Liver (tissue), 9 donors: Measurements from ENCODE around the gene FNIP1. TPM values are rescaled to one million over a fixed set of nuclear protein-coding genes. Genes with fewer than 3 reads are reported as not detected.
"Not testable (repeated sequence)": the region's sequence is repeated elsewhere in the genome, so short reads cannot be mapped to it uniquely, and the experiment has no call there.

Source experiments
- DNase-seq: peaks from one replicate; pipeline ENCODE4 v3.0.0-alpha.2; 2017; ENCODE audit warnings: low spot score
- H3K27ac ChIP-seq, 2 donors: one replicate each; pipeline ENCODE4 v1.7.0; 2013; ENCODE audit warnings: inconsistent platforms in 2 of 2, low read length in 2 of 2, control low read depth in 1 of 2, low read depth in 1 of 2, mild to moderate bottlenecking in 1 of 2
- H3K27me3 ChIP-seq, 4 donors: one replicate each; pipeline versions ENCODE4 v1.6.1 to v1.7.0; 2013; ENCODE audit warnings: low read length in 3 of 4, inconsistent platforms in 1 of 4, mild to moderate bottlenecking in 1 of 4, moderate library complexity in 1 of 4; ENCODE audit not compliant: control insufficient read depth in 4 of 4, insufficient read depth in 4 of 4
- H3K36me3 ChIP-seq, 4 donors: one replicate each; pipeline versions ENCODE4 v1.6.1 to v1.7.0; 2013; ENCODE audit warnings: low read length in 3 of 4, mild to moderate bottlenecking in 3 of 4, low read depth in 1 of 4, moderate library complexity in 1 of 4; ENCODE audit not compliant: control insufficient read depth in 4 of 4, insufficient read depth in 3 of 4
- H3K4me1 ChIP-seq, 4 donors: one replicate each; pipeline versions ENCODE4 v1.6.1 to v1.7.0; 2013; ENCODE audit warnings: low read length in 3 of 4, mild to moderate bottlenecking in 3 of 4, moderate library complexity in 1 of 4; ENCODE audit not compliant: control insufficient read depth in 4 of 4, insufficient read depth in 4 of 4
- H3K4me3 ChIP-seq, 3 donors: one replicate each; pipeline versions ENCODE4 v1.6.1 to v1.7.0; 2013; ENCODE audit warnings: low read length in 3 of 3, control low read depth in 1 of 3, low read depth in 1 of 3, mild to moderate bottlenecking in 1 of 3
- H3K9ac ChIP-seq, 2 donors: one replicate each; pipeline ENCODE4 v1.7.0; 2013; ENCODE audit warnings: low read length in 2 of 2, mild to moderate bottlenecking in 2 of 2, moderate library complexity in 2 of 2, control low read depth in 1 of 2, low read depth in 1 of 2
- H3K9me3 ChIP-seq, 4 donors: one replicate each; pipeline versions ENCODE4 v1.6.1 to v1.7.0; 2013; ENCODE audit warnings: low read length in 3 of 4; ENCODE audit not compliant: control insufficient read depth in 4 of 4
- EGR1 ChIP-seq, 2 donors: IDR thresholded peaks; 2 replicates each; pipeline ENCODE4 v1.6.1; 2016 to 2018; ENCODE audit warnings: antibody characterized with exemption in 2 of 2, low read depth in 2 of 2
- FOXA2 ChIP-seq: IDR thresholded peaks from 2 replicates; pipeline ENCODE4 v1.6.1; 2016; ENCODE audit warnings: antibody characterized with exemption
- GABPA ChIP-seq, 2 donors: IDR thresholded peaks in 1 of 2; conservative IDR thresholded peaks in 1 of 2; 2 replicates each; pipeline ENCODE4 v1.6.1; 2016; ENCODE audit warnings: antibody characterized with exemption in 2 of 2, mild to moderate bottlenecking in 1 of 2, moderate library complexity in 1 of 2
- HNF4G ChIP-seq: IDR thresholded peaks from 2 replicates; pipeline ENCODE4 v1.6.1; 2016; ENCODE audit warnings: antibody characterized with exemption
- JUND ChIP-seq, 2 donors: IDR thresholded peaks; 2 replicates each; pipeline ENCODE4 v1.6.1; 2016; ENCODE audit warnings: antibody characterized with exemption in 2 of 2
- NR2F2 ChIP-seq: IDR thresholded peaks from 2 replicates; pipeline ENCODE4 v1.6.1; 2016; ENCODE audit warnings: antibody characterized with exemption
- RXRA ChIP-seq, 2 donors: IDR thresholded peaks; 2 replicates each; pipeline ENCODE4 v1.6.1; 2017 to 2018; ENCODE audit warnings: antibody characterized with exemption in 2 of 2, mild to moderate bottlenecking in 1 of 2
- SP1 ChIP-seq: IDR thresholded peaks from 2 replicates; pipeline ENCODE4 v1.6.1; 2018; ENCODE audit warnings: antibody characterized with exemption, mild to moderate bottlenecking
- TAF1 ChIP-seq: conservative IDR thresholded peaks from 2 replicates; pipeline ENCODE4 v1.6.1; 2016; ENCODE audit warnings: antibody characterized with exemption, mild to moderate bottlenecking
- WGBS: extraction: QIAGEN DNeasy Blood & Tissue Kit; methylation state at CpG from one replicate; pipeline ENCODE4 v1.1.7; 2013; 5-methylcytosine and 5-hydroxymethylcytosine counted together
- polyA plus RNA-seq, 2 donors: library from polyadenylated mRNA; stranded (reverse) in 1 of 2; unstranded in 1 of 2; fragments of 200-250 nt in 1 of 2; fragments of >200 nt in 1 of 2; fragmentation: Nextera tagmentation in 1 of 2; extraction: Ambion mirVana in 1 of 2; gene quantifications; one replicate each; pipeline versions ENCODE4 v1.2.1 to v1.2.3, GENCODE V29; 2013 to 2015
- total RNA-seq, 2 donors: library from RNA; depleted of rRNA; stranded (reverse); fragments of >200 nt; gene quantifications; one replicate each; pipeline ENCODE4 v1.2.3, GENCODE V29; 2014
- TF ChIP-seq, protein P1 (sequence below): IDR thresholded peaks from 2 replicates; pipeline ENCODE4 v1.6.1; 2016; ENCODE audit warnings: antibody characterized with exemption
- TF ChIP-seq, protein P2 (sequence below): IDR thresholded peaks from 2 replicates; pipeline ENCODE4 v1.6.1; 2016; ENCODE audit warnings: antibody characterized with exemption
- TF ChIP-seq, protein P3 (sequence below): IDR thresholded peaks from 2 replicates; pipeline ENCODE4 v1.6.1; 2016; ENCODE audit warnings: antibody characterized with exemption
- TF ChIP-seq, protein P4 (sequence below): IDR thresholded peaks from 2 replicates; pipeline ENCODE4 v1.6.1; 2016; ENCODE audit warnings: antibody characterized with exemption, mild to moderate bottlenecking
- donor health status: healthy.
- donor health status: healthy.
- donor health status: healthy.
- donor health status: healthy.
- donor health status: healthy.

The FNIP1 gene
- total and polyA plus RNA-seq, 4 donors, result 3.7 to 34.0 (median 13.8) TPM

DNA sequence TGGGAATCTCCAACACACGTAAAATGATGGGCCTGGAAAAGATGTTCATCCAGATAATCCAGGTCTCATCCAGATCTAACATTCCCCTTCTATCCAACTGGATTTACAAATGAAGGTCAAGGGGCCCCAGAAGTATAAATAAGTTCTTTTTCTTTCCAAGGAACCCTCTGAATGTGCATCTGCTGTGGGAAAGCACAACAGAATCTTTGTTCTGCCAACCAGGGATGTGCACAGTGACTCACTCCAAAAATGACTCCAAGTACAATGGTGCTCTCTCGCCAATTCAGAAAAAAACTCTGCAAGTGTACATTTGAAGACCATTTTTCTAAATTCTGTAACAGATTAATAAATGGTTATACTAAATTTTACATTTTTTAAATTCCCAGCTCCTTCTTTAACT, 174.2 kb downstream of the FNIP1 start (continued):
- TF ChIP-seq, protein P1, sequence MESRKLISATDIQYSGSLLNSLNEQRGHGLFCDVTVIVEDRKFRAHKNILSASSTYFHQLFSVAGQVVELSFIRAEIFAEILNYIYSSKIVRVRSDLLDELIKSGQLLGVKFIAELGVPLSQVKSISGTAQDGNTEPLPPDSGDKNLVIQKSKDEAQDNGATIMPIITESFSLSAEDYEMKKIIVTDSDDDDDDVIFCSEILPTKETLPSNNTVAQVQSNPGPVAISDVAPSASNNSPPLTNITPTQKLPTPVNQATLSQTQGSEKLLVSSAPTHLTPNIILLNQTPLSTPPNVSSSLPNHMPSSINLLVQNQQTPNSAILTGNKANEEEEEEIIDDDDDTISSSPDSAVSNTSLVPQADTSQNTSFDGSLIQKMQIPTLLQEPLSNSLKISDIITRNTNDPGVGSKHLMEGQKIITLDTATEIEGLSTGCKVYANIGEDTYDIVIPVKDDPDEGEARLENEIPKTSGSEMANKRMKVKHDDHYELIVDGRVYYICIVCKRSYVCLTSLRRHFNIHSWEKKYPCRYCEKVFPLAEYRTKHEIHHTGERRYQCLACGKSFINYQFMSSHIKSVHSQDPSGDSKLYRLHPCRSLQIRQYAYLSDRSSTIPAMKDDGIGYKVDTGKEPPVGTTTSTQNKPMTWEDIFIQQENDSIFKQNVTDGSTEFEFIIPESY, result no peak
- no peak for TF ChIP-seq NR2F2
- TF ChIP-seq, protein P2, sequence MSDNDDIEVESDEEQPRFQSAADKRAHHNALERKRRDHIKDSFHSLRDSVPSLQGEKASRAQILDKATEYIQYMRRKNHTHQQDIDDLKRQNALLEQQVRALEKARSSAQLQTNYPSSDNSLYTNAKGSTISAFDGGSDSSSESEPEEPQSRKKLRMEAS, result no peak
- TF ChIP-seq JUND (IDR thresholded peaks at IDR 0.05), result no peak

DNA sequence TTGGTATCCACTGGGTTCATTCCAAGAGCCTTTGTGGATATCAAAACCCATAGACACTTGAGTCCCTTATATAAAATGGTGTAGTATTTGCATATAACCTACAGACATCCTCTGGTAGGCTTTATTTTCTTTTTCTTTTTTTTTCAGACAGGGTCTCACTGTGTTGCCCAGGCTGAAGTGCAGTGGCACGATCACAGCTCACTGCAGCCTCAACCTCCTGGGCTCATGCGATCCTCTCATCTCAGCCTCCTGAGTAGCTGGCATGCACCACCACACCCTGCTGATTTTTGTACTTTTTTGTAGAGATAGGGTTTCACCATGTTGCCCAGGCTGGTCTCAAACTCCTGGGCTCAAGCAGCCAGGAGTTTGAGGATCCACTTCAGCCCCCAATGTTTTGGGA, 175.7 kb downstream of the FNIP1 start:
- not testable (repeated sequence) for H3K4me3 ChIP-seq, DNase-seq, H3K9me3 ChIP-seq, H3K27me3 ChIP-seq, H3K9ac ChIP-seq, H3K27ac ChIP-seq, H3K36me3 ChIP-seq
- WGBS, result 99% methylated on average over 2 of the region's 2 CpGs
- H3K4me1 ChIP-seq, result peaks cover 0 to 13% (median 2%) of the 10 kb centered on the region in 4 donors

DNA sequence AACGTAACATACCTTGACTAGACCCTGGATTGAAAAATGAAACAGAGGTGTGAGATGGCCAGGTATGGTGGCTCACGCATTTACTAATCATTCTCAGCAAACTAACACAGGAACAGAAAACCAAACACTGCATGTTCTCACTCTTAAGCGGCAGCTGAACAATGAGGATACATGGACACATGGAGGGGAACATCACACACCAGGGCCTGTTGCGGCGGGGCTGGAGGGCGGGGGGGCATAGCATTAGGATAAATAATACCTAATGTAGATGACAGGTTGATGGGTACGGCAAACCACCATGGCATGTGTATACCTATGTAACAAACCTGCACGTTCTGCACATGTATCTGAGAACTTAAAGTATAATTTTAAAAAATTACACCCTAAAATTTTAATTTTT, 177.7 kb downstream of the FNIP1 start:
- Histone ChIP-seq H3K27ac (no peak overlapping the region), H3K4me3 (no peak overlapping the region), H3K36me3 (peaks cover 0 to 2% (median 0%) of the 10 kb centered on the region in 4 donors), H3K4me1 (peaks cover 0 to 13% (median 2%) of the 10 kb centered on the region in 4 donors), H3K9ac (no peak overlapping the region), H3K9me3 (no peaks in the 10 kb centered on the region), H3K27me3 (no peaks in the 10 kb centered on the region)
- WGBS, result 80% methylated on average over 8 of the region's 8 CpGs
- DNase-seq, result no peak
- TF ChIP-seq NR2F2 (no peak), FOXA2 (no peak), HNF4G (no peak), SP1 (no peak), RXRA (IDR thresholded peaks at IDR 0.05) (no peak), GABPA (IDR thresholded peaks at IDR 0.05 in 1 of 2, conservative IDR thresholded peaks at IDR 0.05 in 1 of 2) (no peak), TAF1 (no peak), EGR1 (IDR thresholded peaks at IDR 0.05; ENCODE audit: low read depth in 2 of 2) (no peak), JUND (IDR thresholded peaks at IDR 0.05) (no peak)
- TF ChIP-seq, protein P1, result no peak
- TF ChIP-seq, protein P3, sequence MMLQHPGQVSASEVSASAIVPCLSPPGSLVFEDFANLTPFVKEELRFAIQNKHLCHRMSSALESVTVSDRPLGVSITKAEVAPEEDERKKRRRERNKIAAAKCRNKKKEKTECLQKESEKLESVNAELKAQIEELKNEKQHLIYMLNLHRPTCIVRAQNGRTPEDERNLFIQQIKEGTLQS, result no peak
- TF ChIP-seq, protein P4, sequence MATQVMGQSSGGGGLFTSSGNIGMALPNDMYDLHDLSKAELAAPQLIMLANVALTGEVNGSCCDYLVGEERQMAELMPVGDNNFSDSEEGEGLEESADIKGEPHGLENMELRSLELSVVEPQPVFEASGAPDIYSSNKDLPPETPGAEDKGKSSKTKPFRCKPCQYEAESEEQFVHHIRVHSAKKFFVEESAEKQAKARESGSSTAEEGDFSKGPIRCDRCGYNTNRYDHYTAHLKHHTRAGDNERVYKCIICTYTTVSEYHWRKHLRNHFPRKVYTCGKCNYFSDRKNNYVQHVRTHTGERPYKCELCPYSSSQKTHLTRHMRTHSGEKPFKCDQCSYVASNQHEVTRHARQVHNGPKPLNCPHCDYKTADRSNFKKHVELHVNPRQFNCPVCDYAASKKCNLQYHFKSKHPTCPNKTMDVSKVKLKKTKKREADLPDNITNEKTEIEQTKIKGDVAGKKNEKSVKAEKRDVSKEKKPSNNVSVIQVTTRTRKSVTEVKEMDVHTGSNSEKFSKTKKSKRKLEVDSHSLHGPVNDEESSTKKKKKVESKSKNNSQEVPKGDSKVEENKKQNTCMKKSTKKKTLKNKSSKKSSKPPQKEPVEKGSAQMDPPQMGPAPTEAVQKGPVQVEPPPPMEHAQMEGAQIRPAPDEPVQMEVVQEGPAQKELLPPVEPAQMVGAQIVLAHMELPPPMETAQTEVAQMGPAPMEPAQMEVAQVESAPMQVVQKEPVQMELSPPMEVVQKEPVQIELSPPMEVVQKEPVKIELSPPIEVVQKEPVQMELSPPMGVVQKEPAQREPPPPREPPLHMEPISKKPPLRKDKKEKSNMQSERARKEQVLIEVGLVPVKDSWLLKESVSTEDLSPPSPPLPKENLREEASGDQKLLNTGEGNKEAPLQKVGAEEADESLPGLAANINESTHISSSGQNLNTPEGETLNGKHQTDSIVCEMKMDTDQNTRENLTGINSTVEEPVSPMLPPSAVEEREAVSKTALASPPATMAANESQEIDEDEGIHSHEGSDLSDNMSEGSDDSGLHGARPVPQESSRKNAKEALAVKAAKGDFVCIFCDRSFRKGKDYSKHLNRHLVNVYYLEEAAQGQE, result no peak
